Heart left ventricle (tissue), 13 donors: ENCODE data around the gene MKX.

Experiments
- POLR2A ChIP-seq, 2 donors: fragments of 450-650 bp; IDR thresholded peaks; one replicate each; pipeline ENCODE4 v1.6.1; 2017; ENCODE audit warnings: antibody characterized with exemption in 2 of 2, mild to moderate bottlenecking in 2 of 2, moderate library complexity in 2 of 2
- TF ChIP-seq, protein P1 (sequence below), 12 donors: fragments of 200-600 bp; sonication (generic) in 4 of 12; IDR thresholded peaks; one replicate each; pipeline versions ENCODE4 v1.5.0 to v1.8.0; 2018 to 2022; ENCODE audit warnings: antibody characterized with exemption in 12 of 12, mild to moderate bottlenecking in 5 of 12
- donor health status: ischemic (EF 13 %, LVEDD 7.1; RV severe dilation, severe dysfunction).
- donor health status: DM: no; HTN: yes; CAD: no.
- donor health status: DM: no; HTN: no; CAD: no.
- donor health status: ischemic (EF 25% LVEDD 6.9; RV normal size, moderate dysfunction).
- donor health status: ischemic (EF 25% LVEDD 5.7; RV mildly dilated, moderate dysfunction).
- donor health status: ischemic (EF 35%, LVEDD 5.7; RV mildly dilated, moderate dysfunction).
- donor health status: nonischemic (EF 11% LVEDD 7.7; RV severe dilation, severe dysfunction).
- donor health status: DM: yes; HTN: yes; CAD: no.
- donor health status: PGD.
- donor health status: ischemic (EF 29% LVEDD 5.4; RV normal size, mild dysfunction).
- donor health status: nonischemic (EF 23%, LVEDD 6.1; RV moderate dilation, normal function).

DNA sequence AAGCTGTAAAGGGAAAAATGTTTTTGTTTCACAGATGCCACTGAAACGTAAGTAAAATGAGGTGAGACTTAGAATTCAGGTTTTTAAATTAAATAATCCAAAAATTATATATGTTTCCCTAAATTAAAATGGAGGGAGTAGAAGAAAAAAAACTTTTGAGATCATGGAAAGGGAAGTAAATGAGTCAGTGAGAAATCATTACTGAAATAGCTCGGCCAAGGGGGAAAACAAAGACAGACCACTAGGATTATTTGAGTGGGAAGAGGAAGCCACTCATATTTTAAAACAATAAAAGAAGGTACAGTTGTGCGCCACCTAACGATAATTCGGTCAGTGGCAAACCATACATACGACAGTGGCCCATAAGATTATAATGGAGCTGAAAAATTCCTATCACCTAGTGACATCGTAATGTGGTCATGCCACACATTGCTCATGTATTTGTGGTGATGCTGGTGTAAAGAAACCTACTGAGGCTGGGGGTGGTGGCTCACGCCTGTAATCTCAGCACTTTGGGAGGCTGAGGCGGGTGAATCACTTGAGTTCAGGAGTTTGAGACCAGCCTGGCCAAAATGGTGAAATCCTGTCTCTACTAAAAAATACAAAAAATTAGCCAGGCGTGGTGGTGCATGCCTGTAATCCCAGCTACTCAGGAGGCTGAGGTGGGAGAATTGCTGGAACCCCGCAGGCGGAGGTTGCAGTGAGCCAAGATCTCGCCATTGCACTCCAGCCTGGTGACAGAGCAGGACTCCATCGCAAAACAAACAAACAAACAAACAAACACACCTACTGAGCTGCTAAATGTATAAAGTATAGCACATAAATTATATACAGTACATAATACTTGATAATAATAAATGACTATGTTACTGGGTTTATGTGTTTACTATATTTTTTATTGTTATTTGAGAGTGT, 64.7 kb downstream of the MKX start:
- TF ChIP-seq, protein P1, sequence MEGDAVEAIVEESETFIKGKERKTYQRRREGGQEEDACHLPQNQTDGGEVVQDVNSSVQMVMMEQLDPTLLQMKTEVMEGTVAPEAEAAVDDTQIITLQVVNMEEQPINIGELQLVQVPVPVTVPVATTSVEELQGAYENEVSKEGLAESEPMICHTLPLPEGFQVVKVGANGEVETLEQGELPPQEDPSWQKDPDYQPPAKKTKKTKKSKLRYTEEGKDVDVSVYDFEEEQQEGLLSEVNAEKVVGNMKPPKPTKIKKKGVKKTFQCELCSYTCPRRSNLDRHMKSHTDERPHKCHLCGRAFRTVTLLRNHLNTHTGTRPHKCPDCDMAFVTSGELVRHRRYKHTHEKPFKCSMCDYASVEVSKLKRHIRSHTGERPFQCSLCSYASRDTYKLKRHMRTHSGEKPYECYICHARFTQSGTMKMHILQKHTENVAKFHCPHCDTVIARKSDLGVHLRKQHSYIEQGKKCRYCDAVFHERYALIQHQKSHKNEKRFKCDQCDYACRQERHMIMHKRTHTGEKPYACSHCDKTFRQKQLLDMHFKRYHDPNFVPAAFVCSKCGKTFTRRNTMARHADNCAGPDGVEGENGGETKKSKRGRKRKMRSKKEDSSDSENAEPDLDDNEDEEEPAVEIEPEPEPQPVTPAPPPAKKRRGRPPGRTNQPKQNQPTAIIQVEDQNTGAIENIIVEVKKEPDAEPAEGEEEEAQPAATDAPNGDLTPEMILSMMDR (IDR thresholded peaks at IDR 0.05), result no peak
- no peak for TF ChIP-seq POLR2A (IDR thresholded peaks at IDR 0.05)
